UCSD-AML1 (cell line): ENCODE data around the gene STEAP2.

Experiments
- DNase-seq: peaks from one replicate; lab custom pipeline; 2025; ENCODE audit not compliant: unreplicated experiment; lab: John Stamatoyannopoulos, UW

The STEAP2 gene

DNA sequence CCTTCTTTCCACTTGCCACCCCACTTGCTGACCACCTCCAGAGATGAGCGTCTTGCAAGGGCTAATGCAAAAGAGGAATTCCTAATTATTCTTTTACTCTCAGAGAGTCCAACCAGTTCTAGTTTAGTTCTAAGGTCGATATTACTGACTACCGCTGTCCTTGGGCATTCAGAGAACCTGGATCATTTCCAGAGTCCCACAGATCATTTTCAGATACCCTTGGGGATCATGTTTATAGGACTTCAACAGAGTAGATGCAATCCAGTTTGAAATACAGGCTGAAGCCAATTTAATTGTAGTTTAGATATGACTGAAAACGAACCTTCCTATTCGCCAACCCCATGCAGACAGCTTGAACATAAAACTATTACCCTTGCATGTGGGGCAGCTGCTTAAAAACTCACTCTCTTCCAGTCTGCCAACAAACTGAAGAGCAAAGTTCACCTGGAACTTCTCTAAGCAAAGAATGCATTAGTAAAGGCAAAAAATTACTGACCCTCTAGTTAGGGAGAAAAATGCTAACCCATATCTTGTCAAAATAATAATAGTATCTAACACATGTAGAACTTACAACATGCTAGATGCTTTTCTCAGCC is 55.8 kb downstream of the STEAP2 start:
- no peak for DNase-seq

GRCh38 chr7:90269163-90269562 is 57.6 kb downstream of the STEAP2 start:
- no peak for DNase-seq

DNA sequence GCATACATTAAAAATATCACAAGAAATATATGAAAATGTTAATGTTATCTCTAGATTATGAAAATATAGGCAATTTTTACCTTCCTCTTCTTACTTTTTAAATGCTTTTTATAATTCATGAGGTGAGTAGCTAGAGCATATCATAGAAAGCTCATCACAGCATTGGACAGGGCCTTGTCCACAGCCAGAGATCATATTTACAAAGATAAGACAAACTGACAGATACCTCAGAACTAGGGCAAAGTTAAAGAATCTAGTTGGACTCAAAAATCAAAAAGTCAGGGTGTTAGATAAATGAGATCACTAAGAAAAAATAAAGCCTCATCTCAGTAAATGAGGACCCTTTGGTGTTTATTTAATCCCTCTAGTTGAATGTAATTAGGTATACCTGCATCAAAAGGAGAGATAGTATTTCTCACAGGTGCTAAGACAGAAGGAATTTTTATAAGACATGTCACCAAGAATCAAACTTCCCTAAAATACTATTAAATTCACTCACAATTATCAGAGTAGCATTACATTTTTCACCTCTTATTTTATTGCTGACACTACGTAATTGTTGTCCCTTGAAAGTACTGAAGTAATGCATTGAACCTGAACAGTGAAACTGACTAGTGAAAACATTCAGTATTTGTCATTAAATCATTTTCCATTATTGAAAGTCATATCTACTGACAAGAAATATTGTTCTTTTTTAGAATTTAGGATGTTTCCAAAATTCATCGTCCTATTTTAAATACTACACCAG is 59.1 kb downstream of the STEAP2 start:
- no peak for DNase-seq

DNA sequence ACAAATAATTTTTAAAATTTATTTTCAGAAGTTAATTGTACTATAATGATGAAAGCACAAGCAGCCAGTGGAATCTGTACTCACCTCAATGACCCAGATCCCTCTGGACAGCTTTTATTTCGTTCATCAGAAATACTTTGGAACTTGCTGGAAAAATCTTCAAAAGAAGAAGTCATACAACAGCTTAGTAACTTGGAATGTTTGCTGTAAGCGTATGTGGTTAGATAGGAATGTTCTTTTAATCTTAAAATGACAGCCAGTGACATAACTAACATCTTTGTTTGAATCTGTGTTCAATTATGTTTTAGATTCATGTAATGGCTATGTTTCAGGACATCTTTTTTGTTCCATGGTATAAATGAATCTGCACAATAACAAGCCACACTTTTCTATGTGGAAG is 60.2 kb downstream of the STEAP2 start:
- DNase-seq = no peak

- no peak for DNase-seq
Observed at GRCh38 chr7:90272242-90272641, 60.7 kb downstream of the STEAP2 start.

GRCh38 chr7:90274161-90274560 is 62.6 kb downstream of the STEAP2 start:
- no peak for DNase-seq

- no peak for DNase-seq
Observed at GRCh38 chr7:90276033-90276728, 64.6 kb downstream of the STEAP2 start.
